HepG2 (cell line): Measurements from ENCODE around the gene BEST2. TPM values are rescaled to one million over a fixed set of nuclear protein-coding genes. Genes with fewer than 3 reads are reported as not detected.

ENCODE experiments used
- BORCS8-MEF2B ChIP-seq: sonication (generic); formaldehyde crosslinking; IDR thresholded peaks from 2 replicates; pipeline ENCODE4 v1.8.0; 2022; ENCODE audit warnings: mild to moderate bottlenecking, missing genetic modification reagents
- E2F1 ChIP-seq: sonication (generic); formaldehyde crosslinking; IDR thresholded peaks from 2 replicates; pipeline ENCODE4 v1.5.0; 2020; ENCODE audit warnings: missing genetic modification reagents
- GATAD1 ChIP-seq: IDR thresholded peaks from 2 replicates; pipeline ENCODE4 v1.6.1; 2016; ENCODE audit warnings: missing genetic modification reagents, missing compliant biosample characterization
- HNRNPL ChIP-seq: fragments of 200-400 bp; formaldehyde crosslinking; IDR thresholded peaks from 2 replicates; pipeline ENCODE4 v1.6.1; 2017; ENCODE audit warnings: mild to moderate bottlenecking, low read depth, low read length
- KDM1A ChIP-seq: IDR thresholded peaks from 2 replicates; pipeline ENCODE4 v1.6.1; 2016; ENCODE audit warnings: missing compliant biosample characterization
- KDM6A ChIP-seq: IDR thresholded peaks from 2 replicates; pipeline ENCODE4 v1.6.1; 2016; ENCODE audit warnings: low read depth
- KLF6 ChIP-seq: IDR thresholded peaks from 2 replicates; pipeline ENCODE4 v1.8.0; 2016; ENCODE audit warnings: missing biosample characterization, missing genetic modification reagents
- MAFF ChIP-seq: IDR thresholded peaks from 2 replicates; pipeline ENCODE4 v1.6.1; 2011; ENCODE audit warnings: low read depth, low read length, improper control_type of control experiment
- MAFG ChIP-seq: sonication (generic); formaldehyde crosslinking; IDR thresholded peaks from 2 replicates; pipeline ENCODE4 v1.5.1; 2020; ENCODE audit warnings: mild to moderate bottlenecking, missing genetic modification reagents
- NCOA1 ChIP-seq: sonication (generic); formaldehyde crosslinking; IDR thresholded peaks from 2 replicates; pipeline ENCODE4 v1.9.0; 2021; ENCODE audit warnings: missing genetic modification reagents
- NR2C2 ChIP-seq: sonication (generic); formaldehyde crosslinking; IDR thresholded peaks from 2 replicates; pipeline ENCODE4 v1.4.0; 2020; ENCODE audit warnings: missing genetic modification reagents, mild to moderate bottlenecking, moderate library complexity, borderline replicate concordance
- REL ChIP-seq: sonication (generic); formaldehyde crosslinking; conservative IDR thresholded peaks from 2 replicates; pipeline ENCODE4 v1.8.0; 2022; ENCODE audit warnings: mild to moderate bottlenecking, missing genetic modification reagents, moderate library complexity
- REXO4 ChIP-seq: sonication (generic); formaldehyde crosslinking; IDR thresholded peaks from 2 replicates; pipeline ENCODE4 v1.8.0; 2022; ENCODE audit warnings: missing genetic modification reagents, mild to moderate bottlenecking, borderline replicate concordance
- RXRB ChIP-seq: IDR thresholded peaks from 2 replicates; pipeline ENCODE4 v1.6.1; 2016; ENCODE audit warnings: borderline replicate concordance, missing genetic modification reagents, missing compliant biosample characterization
- TGIF2 ChIP-seq: IDR thresholded peaks from 2 replicates; pipeline ENCODE4 v1.6.1; 2016; ENCODE audit warnings: control low read depth, missing compliant biosample characterization
- TSC22D2 ChIP-seq: sonication (generic); formaldehyde crosslinking; IDR thresholded peaks from 2 replicates; pipeline ENCODE4 v1.5.1; 2020; ENCODE audit warnings: missing genetic modification reagents, mild to moderate bottlenecking, borderline replicate concordance
- ZBTB33 ChIP-seq: sonication (generic); formaldehyde crosslinking; IDR thresholded peaks from 2 replicates; pipeline ENCODE4 v1.4.0; 2020; ENCODE audit warnings: missing genetic modification reagents
- ZFP36 ChIP-seq: fragments of 150-350 bp; IDR thresholded peaks from 2 replicates; pipeline ENCODE4 v1.6.1; 2018; ENCODE audit warnings: borderline replicate concordance, low read length, low read depth; ENCODE audit not compliant: partially characterized antibody
- ZFP41 ChIP-seq: sonication (generic); formaldehyde crosslinking; IDR thresholded peaks from 2 replicates; pipeline ENCODE4 v1.4.0; 2020; ENCODE audit warnings: mild to moderate bottlenecking, missing genetic modification reagents, borderline replicate concordance
- ZNF101 ChIP-seq: sonication (generic); formaldehyde crosslinking; IDR thresholded peaks from 2 replicates; pipeline ENCODE4 v1.4.0; 2020; ENCODE audit warnings: mild to moderate bottlenecking, low read depth, missing genetic modification reagents, borderline replicate concordance
- ZNF136 ChIP-seq: sonication (generic); formaldehyde crosslinking; IDR thresholded peaks from 2 replicates; pipeline ENCODE4 v1.8.1; 2022; ENCODE audit warnings: low read depth, mild to moderate bottlenecking, moderate library complexity, missing genetic modification reagents
- ZNF143 ChIP-seq: sonication (generic); formaldehyde crosslinking; IDR thresholded peaks from 2 replicates; pipeline ENCODE4 v1.4.0; 2020; ENCODE audit warnings: missing genetic modification reagents
- ZNF567 ChIP-seq: sonication (generic); formaldehyde crosslinking; IDR thresholded peaks from 2 replicates; pipeline ENCODE4 v1.8.1; 2023; ENCODE audit warnings: mild to moderate bottlenecking, missing genetic modification reagents, borderline replicate concordance
- ZNF781 ChIP-seq: sonication (generic); formaldehyde crosslinking; IDR thresholded peaks from 2 replicates; pipeline ENCODE4 v1.5.1; 2020; ENCODE audit warnings: borderline replicate concordance, mild to moderate bottlenecking, missing genetic modification reagents; ENCODE audit errors: not compliant biosample characterization
- ZNF850 ChIP-seq: sonication (generic); formaldehyde crosslinking; conservative IDR thresholded peaks from 2 replicates; pipeline ENCODE4 v1.9.0; 2021; ENCODE audit warnings: mild to moderate bottlenecking, missing genetic modification reagents
- ZSCAN21 ChIP-seq: sonication (generic); formaldehyde crosslinking; IDR thresholded peaks from 2 replicates; pipeline ENCODE4 v1.8.0; 2022; ENCODE audit warnings: mild to moderate bottlenecking, missing genetic modification reagents, moderate library complexity, borderline replicate concordance
- ZSCAN22 ChIP-seq: sonication (generic); formaldehyde crosslinking; IDR thresholded peaks from 2 replicates; pipeline ENCODE4 v1.4.0; 2020; ENCODE audit warnings: mild to moderate bottlenecking, missing genetic modification reagents
- ZSCAN9 ChIP-seq: IDR thresholded peaks from 2 replicates; pipeline ENCODE4 v1.6.1; 2016; ENCODE audit warnings: borderline replicate concordance
- polyA plus RNA-seq, 8 experiments: library from polyadenylated mRNA; depleted of rRNA in 3 of 8; stranded (reverse) in 7 of 8; unstranded in 1 of 8; fragments of >200 nt; fragmentation: Illumina TruSeq in 4 of 8; extraction: Trizol in 4 of 8; gene quantifications; 2 replicates each; pipeline versions ENCODE4 v1.2.1 to v1.2.3, GENCODE V29; 2011 to 2016; ENCODE audit warnings: low read depth in 4 of 8, missing spikeins in 1 of 8, mixed read lengths in 1 of 8; ENCODE audit not compliant: insufficient read depth in 1 of 8
- total RNA-seq, 5 experiments: library from RNA; depleted of rRNA; stranded (reverse); fragments of >200 nt; fragmentation: Illumina TruSeq; extraction: Trizol; gene quantifications; 2 replicates each; pipeline ENCODE4 v1.2.3, GENCODE V29; 2016; ENCODE audit warnings: low read depth in 1 of 5

BEST2 gene
- total and polyA plus RNA-seq, 2 of the 13 experiments (the other 11 are each of a cell fraction or from before 2014, with no cell fraction given) = not detected

- TF ChIP-seq GATAD1 (CRISPR knock-in tag) (peak; percentile 85), ZNF850 (no peak), ZNF781 (CRISPR knock-in tag) (peak; percentile 15), ZNF136 (CRISPR knock-in tag) (no peak), REXO4 (0 out of 2 replicates have a peak, but pooled peaks have one; percentile 56), NR2C2 (CRISPR knock-in tag) (peak; percentile 94), ZBTB33 (CRISPR knock-in tag) (no peak), ZNF143 (peak; percentile 93), TSC22D2 (CRISPR knock-in tag) (0 out of 2 replicates have a peak, but pooled peaks have one; percentile 36), BORCS8-MEF2B (CRISPR knock-in tag) (no peak), ZFP41 (CRISPR knock-in tag) (no peak), E2F1 (no peak), KDM1A (CRISPR knock-in tag) (no peak), REL (no peak), MAFF (no peak), ZSCAN9 (CRISPR knock-in tag) (no peak), KLF6 (CRISPR knock-in tag) (peak; percentile 49; the same call in 1 of the 2 replicates), ZNF101 (CRISPR knock-in tag) (no peak), MAFG (no peak), TGIF2 (CRISPR knock-in tag) (peak; percentile 38; the same call in 1 of the 2 replicates), HNRNPL (no peak), ZSCAN22 (CRISPR knock-in tag) (no peak), ZNF567 (no peak), NCOA1 (no peak), ZSCAN21 (CRISPR knock-in tag) (0 out of 2 replicates have a peak, but pooled peaks have one; percentile 25), ZFP36 (no peak), KDM6A (CRISPR knock-in tag) (no peak), RXRB (CRISPR knock-in tag) (0 out of 2 replicates have a peak, but pooled peaks have one; percentile 17)
These were observed 27.8 kb upstream of the BEST2 start, which contains the start of gene TNPO2 (continued) for GRCh38 chr19:12723641-12724426.
